Keratinocyte (primary cell): ENCODE data around the gene CCDC201. TPM values are rescaled to one million over a fixed set of nuclear protein-coding genes. Genes with fewer than 3 reads are reported as not detected.
"Not testable (repeated sequence)": the region's sequence is repeated elsewhere in the genome, so short reads cannot be mapped to it uniquely, and the experiment has no call there.

Experiments
- DNase-seq: peaks from one replicate; pipeline ENCODE4 v3.0.0-alpha.2; 2011; ENCODE audit warnings: low read depth, missing footprints, low spot score
- FAIRE-seq: peaks from 2 replicates; lab custom pipeline; 2011; peaks lifted over from hg19 to GRCh38; lab: Jason Lieb, UNC
- H2AFZ ChIP-seq: 2 replicates; pipeline ENCODE4 v1.6.0; 2012; ENCODE audit warnings: low read length, control low read depth, inconsistent platforms; ENCODE audit not compliant: control insufficient read depth
- H3K27ac ChIP-seq: 2 replicates; pipeline ENCODE4 v1.5.1; 2011; ENCODE audit warnings: low read length; ENCODE audit not compliant: control insufficient read depth, insufficient read depth
- H3K27me3 ChIP-seq: 3 replicates; pipeline ENCODE4 v1.6.0; 2011; ENCODE audit warnings: low read length; ENCODE audit not compliant: control insufficient read depth, insufficient read depth; ENCODE audit errors: extremely low read depth
- H3K36me3 ChIP-seq, 2 experiments: 2 replicates in 1 of 2; 3 replicates in 1 of 2; pipeline ENCODE4 v1.5.1; 2011; ENCODE audit warnings: low read length in 2 of 2, mild to moderate bottlenecking in 1 of 2; ENCODE audit not compliant: control insufficient read depth in 2 of 2, insufficient read depth in 2 of 2; ENCODE audit errors: extremely low read depth in 1 of 2
- H3K4me1 ChIP-seq: 3 replicates; pipeline ENCODE4 v1.5.1; 2011; ENCODE audit warnings: low read length; ENCODE audit not compliant: control insufficient read depth, insufficient read depth; ENCODE audit errors: extremely low read depth
- H3K4me2 ChIP-seq: 3 replicates; pipeline ENCODE4 v1.6.0; 2011; ENCODE audit warnings: low read depth, low read length; ENCODE audit not compliant: control insufficient read depth, insufficient read depth; ENCODE audit errors: extremely low read depth
- H3K4me3 ChIP-seq, 3 experiments: fragments of 200-600 bp in 1 of 3; sonication (generic) in 1 of 3; 2 replicates in 2 of 3; 3 replicates in 1 of 3; pipeline ENCODE4 v1.5.1; 2011 to 2016; ENCODE audit warnings: low read length in 3 of 3, mild to moderate bottlenecking in 3 of 3, control low read depth in 2 of 3, inconsistent platforms in 1 of 3, low read depth in 1 of 3, mixed read lengths in 1 of 3, mixed run types in 1 of 3, moderate library complexity in 1 of 3; ENCODE audit not compliant: control insufficient read depth in 2 of 3, insufficient read depth in 2 of 3; ENCODE audit errors: extremely low read depth in 1 of 3
- H3K79me2 ChIP-seq: 2 replicates; pipeline ENCODE4 v1.6.0; 2012; ENCODE audit warnings: low read length; ENCODE audit not compliant: control insufficient read depth, insufficient read depth
- H3K9ac ChIP-seq: 3 replicates; pipeline ENCODE4 v1.6.0; 2011; ENCODE audit warnings: low read length; ENCODE audit not compliant: control insufficient read depth, insufficient read depth; ENCODE audit errors: extremely low read depth
- H3K9me1 ChIP-seq: 3 replicates; pipeline ENCODE4 v1.6.0; 2011; ENCODE audit warnings: low read length; ENCODE audit not compliant: control insufficient read depth, insufficient read depth; ENCODE audit errors: extremely low read depth
- H3K9me3 ChIP-seq: 2 replicates; pipeline ENCODE4 v1.5.1; 2012; ENCODE audit warnings: low read depth, low read length; ENCODE audit not compliant: control insufficient read depth
- H4K20me1 ChIP-seq: 3 replicates; pipeline ENCODE4 v1.6.0; 2011; ENCODE audit warnings: low read length; ENCODE audit not compliant: control insufficient read depth, insufficient read depth; ENCODE audit errors: extremely low read depth
- dilution Hi-C: fragments of 300-500 bp; cut with MboI; formaldehyde crosslinking; loops from one replicate; pipeline ENCODE4 v1.7.0; 2020; ENCODE audit warnings: low sequenced_read_pairs; ENCODE audit not compliant: extremely low pct_ligation_motif_present
- polyA plus RNA-seq, 5 experiments: library from polyadenylated mRNA; depleted of rRNA in 3 of 5; stranded (reverse) in 3 of 5; stranded (forward) in 1 of 5; unstranded in 1 of 5; fragments of >200 nt; gene quantifications; 1 replicate in 1 of 5; 2 replicates in 3 of 5; 3 replicates in 1 of 5; pipeline versions ENCODE4 v1.2.1 to v1.2.3, GENCODE V29; 2011 to 2012; ENCODE audit warnings: missing spikeins in 2 of 5, low read depth in 1 of 5, low replicate concordance in 1 of 5

The CCDC201 gene
- polyA plus RNA-seq, 1 donor (not counting 4 experiments of a cell fraction or from before 2014, with no cell fraction given): not detected

GRCh38 chr7:45817913-45818312 is 55.0 kb downstream of the CCDC201 start:
- DNase-seq, H3K4me3 ChIP-seq, H3K27ac ChIP-seq, H3K9me3 ChIP-seq, H3K9me1 ChIP-seq, FAIRE-seq, H3K4me2 ChIP-seq, H3K79me2 ChIP-seq, H2AFZ ChIP-seq, H3K36me3 ChIP-seq, dilution Hi-C loops, H3K9ac ChIP-seq, H3K27me3 ChIP-seq, H3K4me1 ChIP-seq, H4K20me1 ChIP-seq: not testable (repeated sequence)

- H4K20me1 ChIP-seq, DNase-seq, H3K36me3 ChIP-seq, H3K79me2 ChIP-seq, H3K27ac ChIP-seq, H3K9me1 ChIP-seq, dilution Hi-C loops, H3K27me3 ChIP-seq, H3K4me2 ChIP-seq, H3K4me1 ChIP-seq, H3K9ac ChIP-seq, FAIRE-seq, H3K4me3 ChIP-seq, H2AFZ ChIP-seq, H3K9me3 ChIP-seq: not testable (repeated sequence)
These were observed 55.9 kb downstream of the CCDC201 start for GRCh38 chr7:45817016-45817415.

- H3K4me2 ChIP-seq, H3K27me3 ChIP-seq, H3K27ac ChIP-seq, H2AFZ ChIP-seq, FAIRE-seq, H3K4me3 ChIP-seq, H3K79me2 ChIP-seq, dilution Hi-C loops, H3K36me3 ChIP-seq, H3K9me1 ChIP-seq, DNase-seq, H3K9ac ChIP-seq, H4K20me1 ChIP-seq, H3K9me3 ChIP-seq, H3K4me1 ChIP-seq: not testable (repeated sequence)
These were observed 58.4 kb downstream of the CCDC201 start for GRCh38 chr7:45814216-45815118.

- H3K79me2 ChIP-seq, H3K4me3 ChIP-seq, H3K36me3 ChIP-seq, H3K9ac ChIP-seq, H3K9me1 ChIP-seq, DNase-seq, dilution Hi-C loops, H3K4me1 ChIP-seq, H3K27me3 ChIP-seq, FAIRE-seq, H3K27ac ChIP-seq, H3K4me2 ChIP-seq, H4K20me1 ChIP-seq, H3K9me3 ChIP-seq, H2AFZ ChIP-seq: not testable (repeated sequence)
These were observed 59.1 kb downstream of the CCDC201 start for GRCh38 chr7:45813771-45814170.
